HG03103 (cell line): ENCODE results near the gene TPPP3.
"Not testable (repeated sequence)": the region's sequence is repeated elsewhere in the genome, so short reads cannot be mapped to it uniquely, and the experiment has no call there.

Experiments used
- ATAC-seq: cut with Tn5 transposase; IDR thresholded peaks from one replicate; pipeline ENCODE4 v1.9.1; 2021; ENCODE audit warnings: low read depth; ENCODE audit not compliant: unreplicated experiment

Gene TPPP3

GRCh38 chr16:67391424-67392300 lies 1.6 kb downstream of the TPPP3 start:
- ATAC-seq: no peak

- ATAC-seq: no peak
Measured at GRCh38 chr16:67390816-67391423, 2.4 kb downstream of the TPPP3 start.

GRCh38 chr16:67389911-67390815 lies 3.1 kb downstream of the TPPP3 start:
- no peak for ATAC-seq

- no peak for ATAC-seq
Measured at GRCh38 chr16:67388591-67388990, 4.7 kb downstream of the TPPP3 start.

GRCh38 chr16:67388191-67388590 lies 5.1 kb downstream of the TPPP3 start:
- no peak for ATAC-seq

GRCh38 chr16:67387479-67388079 lies 5.7 kb downstream of the TPPP3 start:
- no peak for ATAC-seq

- ATAC-seq: no peak
Measured at GRCh38 chr16:67386861-67387455, 6.3 kb downstream of the TPPP3 start.

GRCh38 chr16:67384778-67385510 lies 8.4 kb downstream of the TPPP3 start:
- ATAC-seq: no peak

- no peak for ATAC-seq
Measured at GRCh38 chr16:67383284-67383683, 10.0 kb downstream of the TPPP3 start.

GRCh38 chr16:67378642-67379041 lies 14.7 kb downstream of the TPPP3 start:
- ATAC-seq: no peak

- not testable (repeated sequence) for ATAC-seq
Measured at GRCh38 chr16:67376012-67376411, 17.3 kb downstream of the TPPP3 start.

GRCh38 chr16:67372664-67373063 lies 20.6 kb downstream of the TPPP3 start:
- no peak for ATAC-seq

GRCh38 chr16:67370661-67371060 lies 22.6 kb downstream of the TPPP3 start:
- ATAC-seq: no peak

- no peak for ATAC-seq
Measured at GRCh38 chr16:67364600-67365235, 28.6 kb downstream of the TPPP3 start.

- no peak for ATAC-seq
Measured at GRCh38 chr16:67361038-67361437, 32.3 kb downstream of the TPPP3 start.

- ATAC-seq: not testable (repeated sequence)
Measured at GRCh38 chr16:67359540-67360269, 33.6 kb downstream of the TPPP3 start.

- no peak for ATAC-seq
Measured at GRCh38 chr16:67357561-67357960, 35.7 kb downstream of the TPPP3 start.

- no peak for ATAC-seq
Measured at GRCh38 chr16:67356396-67356795, 36.9 kb downstream of the TPPP3 start.
